Gastrocnemius medialis (tissue), 4 donors: ENCODE results near the gene MUSTN1. TPM values are rescaled to one million over a fixed set of nuclear protein-coding genes. Genes with fewer than 3 reads are reported as not detected.

Experiments used
- ATAC-seq, 2 donors: fragments of 150-250 bp; one replicate each; pipeline ENCODE4 v1.9.1; 2016
- DNase-seq, 2 donors: peaks; one replicate each; pipeline ENCODE4 v3.0.0-alpha.2; 2019
- H3K27ac ChIP-seq, 4 donors: fragments of 200-600 bp; sonication (generic); 1 replicate in 1 of 4; 2 replicates in 3 of 4; pipeline ENCODE4 v1.5.1; 2016 to 2018; ENCODE audit warnings: mild to moderate bottlenecking in 2 of 4, moderate library complexity in 1 of 4
- H3K27me3 ChIP-seq, 3 donors: fragments of 200-600 bp; sonication (generic) in 2 of 3; 1 replicate in 1 of 3; 2 replicates in 2 of 3; pipeline versions ENCODE4 v1.5.1 to v1.6.0; 2016 to 2019; ENCODE audit warnings: mild to moderate bottlenecking in 1 of 3, moderate library complexity in 1 of 3
- H3K36me3 ChIP-seq, 2 donors: fragments of 200-600 bp; sonication (generic) in 1 of 2; one replicate each; pipeline ENCODE4 v1.5.1; 2017 to 2018
- H3K4me1 ChIP-seq, 2 donors: fragments of 200-600 bp; sonication (generic) in 1 of 2; one replicate each; pipeline ENCODE4 v1.5.1; 2016 to 2017; ENCODE audit warnings: mild to moderate bottlenecking in 2 of 2
- H3K4me3 ChIP-seq, 4 donors: fragments of 200-600 bp; sonication (generic) in 3 of 4; 1 replicate in 1 of 4; 2 replicates in 3 of 4; pipeline ENCODE4 v1.5.1; 2016 to 2019; ENCODE audit warnings: mild to moderate bottlenecking in 2 of 4
- H3K9me3 ChIP-seq, 3 donors: fragments of 200-600 bp; sonication (generic) in 2 of 3; 1 replicate in 1 of 3; 2 replicates in 2 of 3; pipeline ENCODE4 v1.5.1; 2016 to 2019
- CTCF ChIP-seq, 5 experiments: fragments of 450-650 bp in 3 of 5; fragments of 200-600 bp in 2 of 5; sonication (generic) in 2 of 5; IDR thresholded peaks in 4 of 5; conservative IDR thresholded peaks in 1 of 5; 1 replicate in 4 of 5; 2 replicates in 1 of 5; pipeline ENCODE4 v1.5.1; 2016 to 2019; ENCODE audit warnings: antibody characterized with exemption in 5 of 5, mild to moderate bottlenecking in 3 of 5, moderate library complexity in 3 of 5
- POLR2A ChIP-seq, 2 donors: fragments of 450-650 bp; IDR thresholded peaks; one replicate each; pipeline ENCODE4 v1.6.1; 2017; ENCODE audit warnings: antibody characterized with exemption in 2 of 2, mild to moderate bottlenecking in 2 of 2, moderate library complexity in 2 of 2
- in situ Hi-C, 4 donors: fragments of 200-750 bp; cut with MboI; loops; one replicate each; pipeline versions ENCODE4 v1.15.0 to v1.8.0; 2017; ENCODE audit warnings: low sequenced_read_pairs in 4 of 4
- intact Hi-C: fragments of 100-400 bp; cut with DNase I; formaldehyde crosslinking; loops from one replicate; pipeline ENCODE4 v1.15.1; 2023; ENCODE audit warnings: low total_unique reads
- total RNA-seq, 4 donors: library from RNA; depleted of rRNA; stranded (reverse); fragments of >200 nt; gene quantifications; one replicate each; pipeline versions ENCODE4 v1.1.0 to v1.2.3, GENCODE V29; 2016

MUSTN1 gene
- total RNA-seq, 4 donors from 2014 or later, result 218 to 2,149 (median 412) TPM

DNA sequence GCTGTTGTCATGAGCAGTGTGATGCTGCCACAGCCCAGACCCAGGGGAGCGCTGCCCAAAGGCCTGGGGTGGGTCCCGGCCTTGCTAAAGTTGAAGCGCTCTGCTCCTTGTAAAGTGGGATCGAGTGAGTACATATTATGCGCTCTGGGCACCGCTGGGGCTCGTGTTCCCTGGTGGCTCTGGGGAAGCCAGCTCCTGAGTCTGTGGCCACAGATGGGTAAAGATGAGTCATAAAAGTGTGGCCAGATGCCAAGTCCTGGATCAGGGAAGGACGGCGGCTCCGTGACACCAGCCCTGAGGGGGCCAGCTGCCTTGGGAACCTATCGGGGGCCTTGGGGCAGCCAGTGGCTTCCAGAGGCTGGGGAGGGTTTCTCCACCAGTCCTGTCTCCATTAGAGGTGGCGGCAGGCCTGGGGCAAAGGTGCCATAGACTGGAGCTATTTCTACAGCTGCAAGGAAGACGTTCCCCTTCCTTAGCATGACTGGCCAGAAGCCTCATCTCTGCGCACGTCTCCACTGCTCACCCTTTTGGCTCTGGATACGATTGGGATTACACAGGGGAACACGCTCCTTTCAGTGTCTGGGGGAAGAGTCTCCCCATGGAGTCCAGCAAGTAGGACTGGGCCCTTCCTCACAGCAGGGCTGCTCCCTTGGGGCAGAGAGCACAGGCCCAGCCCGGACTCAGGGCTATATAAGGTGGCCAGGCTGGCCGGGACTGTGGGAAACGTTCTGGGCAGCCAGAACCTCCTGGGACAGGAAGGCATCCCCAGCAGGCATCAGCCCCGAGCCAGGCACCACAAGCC lies 3.1 kb downstream of the MUSTN1 start:
- ATAC-seq (peak; percentile 51 to 53), DNase-seq (peak; percentile 90 to 95)
- in situ Hi-C loops, result no loop called here
- Histone ChIP-seq H3K27ac (peak overlapping the region; percentile 96 to 98 (median 97)), H3K27me3 (no peaks in the 10 kb centered on the region), H3K9me3 (no peaks in the 10 kb centered on the region), H3K4me3 (peak overlapping the region in 3 of 4 donors; percentile 3 to 36 (median 15)), H3K4me1 (peaks cover 60 to 66% of the 10 kb centered on the region in 2 donors), H3K36me3 (peaks cover 0 to 37% of the 10 kb centered on the region in 2 donors)
- TF ChIP-seq POLR2A (IDR thresholded peaks at IDR 0.05) (peak; percentile 54 to 66), CTCF (IDR thresholded peaks at IDR 0.05 in 4 of 5, conservative IDR thresholded peaks at IDR 0.05 in 1 of 5) (no peak)
- intact Hi-C loops, result loop anchor here (5.0 kb wide), 3 partner anchors 66 to 294 kb away; partner anchors contain the start of genes GNL3, PBRM1, STIMATE and UQCC5

GRCh38 chr3:52830535-52831258 lies 4.1 kb downstream of the MUSTN1 start, which contains the start of gene ITIH4:
Gene ITIH4, minus strand, starts transcription at chr3:52830672. Its CDS starts 30 bp downstream, at chr3:52830642.
- Histone ChIP-seq H3K4me1 (peaks cover 50 to 56% of the 10 kb centered on the region in 2 donors), H3K4me3 (peak within 1 kb of the TSS in 2 of 4 donors; percentile 3 to 15), H3K36me3 (peaks cover 0 to 45% of the 10 kb centered on the region in 2 donors), H3K27ac (peak within 1 kb of the TSS; percentile 96 to 98 (median 97)), H3K27me3 (no peaks in the 10 kb centered on the region), H3K9me3 (no peaks in the 10 kb centered on the region)
- in situ Hi-C loops, result no loop called here
- DNase-seq (peak in 1 of 2 donors; percentile 10), ATAC-seq (no peak)
- TF ChIP-seq CTCF (IDR thresholded peaks at IDR 0.05 in 4 of 5, conservative IDR thresholded peaks at IDR 0.05 in 1 of 5) (no peak), POLR2A (IDR thresholded peaks at IDR 0.05) (no peak)
- intact Hi-C loops, result loop anchor here (5.0 kb wide), 3 partner anchors 67 to 293 kb away; partner anchors contain the start of genes GNL3, PBRM1, STIMATE and UQCC5

- no peaks in the 10 kb centered on the region for H3K9me3 ChIP-seq
- peaks cover 43 to 49% of the 10 kb centered on the region in 2 donors for H3K4me1 ChIP-seq
- H3K27ac ChIP-seq, result peak overlapping the region; percentile 96 to 98 (median 97)
- peaks cover 0 to 52% of the 10 kb centered on the region in 2 donors for H3K36me3 ChIP-seq
- TF ChIP-seq CTCF (IDR thresholded peaks at IDR 0.05 in 4 of 5, conservative IDR thresholded peaks at IDR 0.05 in 1 of 5), result no peak
- TF ChIP-seq POLR2A (IDR thresholded peaks at IDR 0.05), result no peak
- in situ Hi-C loops, result no loop called here
- intact Hi-C loops, result loop anchor here (5.0 kb wide), 3 partner anchors 67 to 293 kb away; partner anchors contain the start of genes GNL3, PBRM1, STIMATE and UQCC5
- ATAC-seq (no peak), DNase-seq (no peak)
- H3K4me3 ChIP-seq, result no peak overlapping the region
- no peaks in the 10 kb centered on the region for H3K27me3 ChIP-seq
These were observed 4.8 kb downstream of the MUSTN1 start for GRCh38 chr3:52829906-52830463.

DNA sequence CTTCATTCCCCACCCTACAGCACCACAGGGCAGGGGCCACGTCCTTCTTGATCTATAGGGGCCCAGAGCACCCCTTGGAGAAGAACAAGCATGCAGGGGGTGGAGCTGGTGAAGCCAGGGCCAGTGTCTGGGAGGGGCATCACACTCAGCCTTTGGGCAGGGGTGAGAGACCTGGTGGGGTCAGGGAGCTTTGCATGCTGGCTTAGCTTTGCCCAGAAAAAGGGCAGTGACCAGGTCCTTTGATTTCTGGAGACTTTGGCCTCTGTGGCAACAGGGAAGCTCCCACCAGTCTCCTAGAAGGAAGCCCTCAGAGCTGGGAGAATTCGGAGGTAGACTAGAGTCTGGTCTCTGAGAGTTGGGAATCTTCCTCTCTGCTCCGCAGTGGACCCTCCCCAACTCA lies 5.3 kb downstream of the MUSTN1 start:
- DNase-seq (no peak), ATAC-seq (no peak)
- intact Hi-C loops (no loop called here), in situ Hi-C loops (no loop called here)
- no peak overlapping the region for H3K4me3 ChIP-seq
- TF ChIP-seq CTCF (IDR thresholded peaks at IDR 0.05 in 4 of 5, conservative IDR thresholded peaks at IDR 0.05 in 1 of 5) (no peak), POLR2A (IDR thresholded peaks at IDR 0.05) (no peak)
- peaks cover 0 to 57% of the 10 kb centered on the region in 2 donors for H3K36me3 ChIP-seq
- H3K27ac ChIP-seq, result peak overlapping the region; percentile 96 to 98 (median 97)
- no peaks in the 10 kb centered on the region for H3K27me3 ChIP-seq
- no peaks in the 10 kb centered on the region for H3K9me3 ChIP-seq
- peaks cover 43 to 46% of the 10 kb centered on the region in 2 donors for H3K4me1 ChIP-seq
